Cardiac fibroblast (primary cell): Measurements from ENCODE around the gene PA2G4.

Source experiments
- DNase-seq, 2 donors: peaks; one replicate each; pipeline versions ENCODE4 v3.0.0 to v3.0.0-alpha.2; 2010; ENCODE audit warnings: low read depth in 2 of 2
- H3K4me3 ChIP-seq, 2 donors: replicated peaks in 1 of 2; 1 replicate in 1 of 2; 2 replicates in 1 of 2; pipeline ENCODE4 v1.5.1; 2011; ENCODE audit warnings: low read depth in 2 of 2, low read length in 2 of 2, mild to moderate bottlenecking in 2 of 2, moderate library complexity in 1 of 2
- TF ChIP-seq, protein P1 (sequence below): IDR thresholded peaks from one replicate; pipeline ENCODE4 v1.5.1; 2011; ENCODE audit warnings: low read depth, mild to moderate bottlenecking, low read length, inconsistent platforms

PA2G4 gene

DNA sequence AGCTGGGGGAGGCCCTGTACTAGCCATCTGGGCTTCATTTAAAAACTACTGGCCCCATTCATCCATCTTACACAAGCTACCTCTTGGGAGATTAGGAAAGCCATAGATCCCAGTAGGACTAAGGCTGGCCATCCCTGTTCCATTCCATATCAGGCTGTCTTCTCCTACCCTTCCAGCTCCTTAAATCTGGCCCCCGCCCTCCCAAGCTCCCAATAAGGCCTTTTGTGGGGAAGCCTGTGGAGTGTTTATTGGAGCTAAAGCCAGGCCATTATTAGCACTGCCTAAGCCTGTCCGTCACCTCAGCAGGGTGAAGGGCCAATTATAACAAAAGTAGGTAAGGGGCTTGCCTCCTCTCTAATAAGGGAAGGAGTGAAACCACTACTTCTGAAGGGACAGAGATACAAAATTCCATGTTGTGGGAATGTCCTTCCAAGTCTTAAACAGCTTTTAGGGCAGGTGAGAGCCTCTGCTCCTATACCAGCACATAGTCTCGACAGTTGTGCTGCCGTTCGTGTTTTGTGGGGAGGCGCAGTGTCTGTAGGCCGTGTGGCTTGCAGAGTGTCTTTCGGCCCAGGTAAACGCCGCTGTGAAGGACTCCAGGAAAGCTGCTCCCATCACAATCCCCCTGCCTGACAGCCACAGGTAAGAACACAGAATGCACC is 57.5 kb downstream of the PA2G4 start:
- peak in 1 of 2 donors; percentile 9 for DNase-seq
- TF ChIP-seq, protein P1, sequence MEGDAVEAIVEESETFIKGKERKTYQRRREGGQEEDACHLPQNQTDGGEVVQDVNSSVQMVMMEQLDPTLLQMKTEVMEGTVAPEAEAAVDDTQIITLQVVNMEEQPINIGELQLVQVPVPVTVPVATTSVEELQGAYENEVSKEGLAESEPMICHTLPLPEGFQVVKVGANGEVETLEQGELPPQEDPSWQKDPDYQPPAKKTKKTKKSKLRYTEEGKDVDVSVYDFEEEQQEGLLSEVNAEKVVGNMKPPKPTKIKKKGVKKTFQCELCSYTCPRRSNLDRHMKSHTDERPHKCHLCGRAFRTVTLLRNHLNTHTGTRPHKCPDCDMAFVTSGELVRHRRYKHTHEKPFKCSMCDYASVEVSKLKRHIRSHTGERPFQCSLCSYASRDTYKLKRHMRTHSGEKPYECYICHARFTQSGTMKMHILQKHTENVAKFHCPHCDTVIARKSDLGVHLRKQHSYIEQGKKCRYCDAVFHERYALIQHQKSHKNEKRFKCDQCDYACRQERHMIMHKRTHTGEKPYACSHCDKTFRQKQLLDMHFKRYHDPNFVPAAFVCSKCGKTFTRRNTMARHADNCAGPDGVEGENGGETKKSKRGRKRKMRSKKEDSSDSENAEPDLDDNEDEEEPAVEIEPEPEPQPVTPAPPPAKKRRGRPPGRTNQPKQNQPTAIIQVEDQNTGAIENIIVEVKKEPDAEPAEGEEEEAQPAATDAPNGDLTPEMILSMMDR = no peak
- no peak overlapping the region for H3K4me3 ChIP-seq

- H3K4me3 ChIP-seq = no peak overlapping the region
- peak in 1 of 2 donors; percentile 37 for DNase-seq
- TF ChIP-seq, protein P1 = no peak
These were observed 58.3 kb downstream of the PA2G4 start for GRCh38 chr12:56162468-56163290.
